GM20431 (cell line): ENCODE results near the gene ZEB2.

ENCODE experiments used
- in situ Hi-C: fragments of 300-500 bp; cut with MseI, MboI; formaldehyde crosslinking; loops from one replicate; pipeline ENCODE4 v1.15.0; 2020; ENCODE audit warnings: low sequenced_read_pairs; ENCODE audit not compliant: unreplicated experiment

ZEB2 gene

DNA sequence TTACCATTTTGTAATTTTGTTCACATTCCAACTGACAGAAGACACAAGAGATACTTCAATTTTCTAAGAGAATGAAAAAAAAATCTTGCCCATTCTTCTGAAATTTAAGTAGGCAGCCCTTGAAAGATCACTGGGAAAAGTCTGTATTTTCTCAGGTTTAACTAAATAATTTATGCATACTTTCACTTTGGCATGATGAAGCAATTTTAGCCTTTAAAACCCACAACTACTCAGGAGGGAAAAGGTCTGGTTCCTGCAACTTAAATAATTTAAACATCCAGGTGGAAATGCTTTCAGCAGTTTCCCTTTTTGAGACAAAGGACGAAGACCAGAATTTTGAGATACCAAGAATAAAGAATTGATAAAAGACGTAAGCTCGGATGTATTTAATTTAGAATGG, 61.4 kb downstream of the ZEB2 start:
- in situ Hi-C loops, result no loop called here

- in situ Hi-C loops, result no loop called here
These were observed 63.2 kb downstream of the ZEB2 start for GRCh38 chr2:144456680-144457079.

DNA sequence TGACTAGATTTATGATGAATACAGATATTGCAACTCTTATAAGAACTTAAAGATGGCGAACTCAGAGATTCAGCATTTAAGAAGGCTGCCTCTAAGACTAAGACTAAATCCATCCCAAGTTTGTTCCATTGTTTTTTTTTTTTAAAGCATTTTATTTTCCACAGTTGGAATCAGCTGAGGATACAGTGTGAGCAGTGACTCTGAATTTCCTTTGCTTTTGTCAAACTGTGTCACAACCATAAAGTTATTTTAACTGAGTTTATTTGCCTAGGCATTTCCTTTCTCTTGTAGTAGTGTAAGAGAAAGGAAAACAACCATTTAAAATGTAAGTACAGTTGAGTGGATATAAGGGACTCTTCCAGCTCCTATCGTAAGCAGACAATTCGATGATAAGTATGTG, 63.9 kb downstream of the ZEB2 start:
- in situ Hi-C loops, result no loop called here

- in situ Hi-C loops, result no loop called here
These were observed 65.2 kb downstream of the ZEB2 start for GRCh38 chr2:144454466-144455287.

DNA sequence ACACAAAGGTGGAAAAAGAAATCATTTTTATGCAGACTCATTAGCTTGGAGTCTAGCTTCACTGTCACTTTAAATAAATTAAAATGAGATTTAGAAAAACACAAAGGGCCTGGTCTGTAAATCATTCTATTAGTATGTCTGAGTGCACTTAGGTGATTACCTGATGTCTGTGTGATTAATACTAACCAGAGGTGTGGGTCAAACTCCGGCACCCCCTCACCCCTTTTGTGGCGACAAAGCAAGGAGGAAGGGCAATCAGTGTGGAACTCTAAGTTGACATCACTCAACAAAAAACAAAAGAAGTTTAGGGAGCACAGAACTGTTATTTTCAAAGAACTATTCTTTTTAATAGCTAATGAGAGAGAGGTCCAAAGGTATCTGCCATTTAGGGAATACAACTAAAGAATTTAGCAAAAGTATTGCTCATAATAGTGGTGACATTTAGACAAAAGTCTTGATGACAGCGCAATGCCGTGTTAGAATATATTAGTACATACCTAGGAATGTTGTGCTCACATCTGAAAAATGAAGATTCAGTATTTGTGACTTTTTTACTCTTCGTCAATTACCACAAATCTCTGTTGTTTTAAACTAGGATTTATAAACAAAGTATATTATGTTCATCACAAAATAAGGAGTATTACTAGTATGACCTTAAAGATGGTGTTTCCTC, 66.3 kb downstream of the ZEB2 start:
- in situ Hi-C loops, result no loop called here

DNA sequence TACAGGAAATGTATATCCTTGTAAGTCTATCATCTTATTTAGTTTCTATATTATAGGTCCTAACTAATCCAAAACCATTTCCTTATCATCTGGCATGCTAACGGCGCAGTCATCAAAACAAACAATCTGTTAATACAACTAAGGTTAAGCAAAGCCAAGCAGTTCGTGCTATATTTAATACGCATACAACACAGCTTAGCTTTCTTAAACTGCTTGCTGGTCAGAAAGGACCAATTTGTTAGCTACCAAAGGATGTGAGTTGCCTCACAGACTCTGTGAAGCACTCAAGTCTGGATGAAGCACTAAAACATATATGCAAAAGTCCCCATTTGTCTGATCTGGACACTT, 67.0 kb downstream of the ZEB2 start:
- in situ Hi-C loops, result no loop called here

DNA sequence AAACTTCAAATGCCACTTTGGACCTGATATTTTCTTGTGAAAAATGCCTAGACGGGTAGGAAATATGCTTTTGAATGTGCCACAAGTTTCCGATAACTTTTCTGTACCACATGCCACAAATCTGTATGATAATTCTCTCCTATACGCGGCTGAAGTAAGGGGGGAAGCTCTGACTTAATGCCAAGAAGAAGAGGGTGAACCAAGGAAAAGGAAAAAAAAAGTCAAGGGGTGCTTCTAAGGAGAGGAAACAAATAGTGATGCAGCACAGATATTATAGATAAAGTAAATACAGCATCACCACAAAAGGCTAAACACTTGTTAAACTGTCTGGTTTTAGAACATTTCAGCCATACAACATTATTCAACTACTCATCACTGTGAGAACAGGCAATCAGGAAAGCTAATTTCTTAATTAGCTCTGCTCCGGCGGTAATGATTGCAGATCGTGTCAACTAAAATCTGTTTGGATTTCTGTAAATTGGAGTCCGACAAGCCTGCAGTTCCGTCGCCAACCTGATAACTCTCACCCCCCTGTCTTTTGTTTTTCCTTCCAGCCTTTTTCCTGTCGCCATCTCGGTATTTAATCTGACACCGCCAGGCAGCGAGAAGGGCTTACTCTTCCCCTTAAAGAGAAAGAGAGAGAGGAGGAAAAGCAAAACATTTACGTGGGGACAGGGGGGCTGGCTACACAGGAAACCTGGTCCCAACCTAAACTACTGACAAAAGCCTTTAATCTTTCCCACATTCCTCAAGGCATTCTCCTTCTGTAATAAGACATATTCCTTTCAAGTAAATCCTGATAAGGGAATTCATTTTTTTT, 67.5 kb downstream of the ZEB2 start:
- in situ Hi-C loops, result no loop called here

DNA sequence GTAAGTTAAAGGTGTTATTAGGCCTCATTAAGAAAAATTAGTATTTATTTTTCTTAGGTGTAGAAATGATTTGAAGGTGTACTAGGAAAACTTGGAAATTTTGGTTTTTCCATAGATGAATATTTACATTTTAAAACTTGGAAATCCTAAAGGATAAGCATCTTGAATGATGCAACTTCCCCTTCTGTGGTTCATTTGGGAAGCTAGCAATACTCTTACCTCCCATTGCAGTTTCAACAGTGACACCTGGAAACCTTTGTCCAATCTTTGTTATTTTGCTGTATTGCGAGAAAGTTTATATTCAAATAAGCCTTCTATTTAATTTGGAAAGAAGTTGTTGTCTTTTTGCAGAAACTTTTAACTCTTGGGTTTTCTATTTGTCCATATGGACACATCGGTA, 68.5 kb downstream of the ZEB2 start:
- in situ Hi-C loops, result no loop called here

DNA sequence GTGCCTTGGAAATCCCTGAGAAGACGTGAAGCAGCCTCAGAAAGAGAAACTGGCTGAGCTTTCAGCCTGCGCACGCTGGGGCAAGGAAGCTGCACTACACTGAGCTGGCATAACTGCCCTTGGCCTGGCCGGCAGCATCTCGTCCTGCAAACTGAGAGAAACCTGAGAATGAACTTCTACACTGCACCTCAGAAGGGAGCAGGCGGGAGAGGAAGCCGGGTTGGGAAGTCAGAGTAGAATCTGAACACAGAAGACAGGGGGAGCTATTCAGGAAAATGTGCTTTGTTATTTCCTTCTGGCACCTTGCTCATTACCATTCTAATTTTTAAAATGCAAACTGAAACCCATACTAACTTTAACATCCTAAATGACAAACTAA, 70.9 kb downstream of the ZEB2 start:
- in situ Hi-C loops, result no loop called here

GRCh38 chr2:144448389-144449027, 71.4 kb downstream of the ZEB2 start:
- in situ Hi-C loops, result no loop called here

DNA sequence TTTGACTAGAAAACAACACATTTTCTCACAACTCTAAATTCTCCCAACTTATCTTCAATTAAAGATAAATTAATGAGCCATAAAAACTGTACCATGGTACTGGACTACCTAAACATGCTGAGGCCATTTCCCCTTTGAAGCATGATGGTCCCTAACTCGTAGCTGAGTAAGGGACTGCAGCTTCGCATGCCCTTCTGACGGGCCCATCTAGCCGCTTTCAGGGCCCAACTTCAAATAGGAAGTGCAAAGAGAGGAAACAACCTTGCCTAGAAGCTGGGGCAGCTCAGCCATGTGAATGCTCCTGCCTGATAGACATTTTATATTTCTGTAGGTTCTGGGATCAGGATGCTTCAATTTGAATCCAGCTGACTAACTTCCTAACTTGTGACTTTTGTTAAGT, 72.4 kb downstream of the ZEB2 start:
- in situ Hi-C loops, result no loop called here

DNA sequence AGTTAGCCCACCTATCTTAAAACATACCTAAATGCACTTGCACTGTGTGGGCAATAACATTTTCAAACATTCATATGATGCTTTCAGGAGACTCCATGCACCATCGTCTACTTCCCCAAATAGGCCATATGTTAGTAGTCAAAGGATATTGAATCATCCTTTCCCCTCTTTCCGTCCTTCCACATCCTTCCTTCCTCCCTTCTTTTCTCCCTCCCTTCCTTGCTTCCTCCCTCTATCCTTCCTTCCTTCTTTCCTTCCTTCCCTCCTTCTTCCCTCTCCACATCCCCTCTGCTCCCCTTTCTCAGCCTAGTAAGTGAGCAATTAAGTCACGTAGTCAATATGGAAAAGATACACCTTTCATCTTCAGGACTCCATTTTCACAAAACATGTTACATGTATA, 73.8 kb downstream of the ZEB2 start:
- in situ Hi-C loops, result no loop called here

- in situ Hi-C loops, result no loop called here
These were observed 74.7 kb downstream of the ZEB2 start for GRCh38 chr2:144445196-144445595.

DNA sequence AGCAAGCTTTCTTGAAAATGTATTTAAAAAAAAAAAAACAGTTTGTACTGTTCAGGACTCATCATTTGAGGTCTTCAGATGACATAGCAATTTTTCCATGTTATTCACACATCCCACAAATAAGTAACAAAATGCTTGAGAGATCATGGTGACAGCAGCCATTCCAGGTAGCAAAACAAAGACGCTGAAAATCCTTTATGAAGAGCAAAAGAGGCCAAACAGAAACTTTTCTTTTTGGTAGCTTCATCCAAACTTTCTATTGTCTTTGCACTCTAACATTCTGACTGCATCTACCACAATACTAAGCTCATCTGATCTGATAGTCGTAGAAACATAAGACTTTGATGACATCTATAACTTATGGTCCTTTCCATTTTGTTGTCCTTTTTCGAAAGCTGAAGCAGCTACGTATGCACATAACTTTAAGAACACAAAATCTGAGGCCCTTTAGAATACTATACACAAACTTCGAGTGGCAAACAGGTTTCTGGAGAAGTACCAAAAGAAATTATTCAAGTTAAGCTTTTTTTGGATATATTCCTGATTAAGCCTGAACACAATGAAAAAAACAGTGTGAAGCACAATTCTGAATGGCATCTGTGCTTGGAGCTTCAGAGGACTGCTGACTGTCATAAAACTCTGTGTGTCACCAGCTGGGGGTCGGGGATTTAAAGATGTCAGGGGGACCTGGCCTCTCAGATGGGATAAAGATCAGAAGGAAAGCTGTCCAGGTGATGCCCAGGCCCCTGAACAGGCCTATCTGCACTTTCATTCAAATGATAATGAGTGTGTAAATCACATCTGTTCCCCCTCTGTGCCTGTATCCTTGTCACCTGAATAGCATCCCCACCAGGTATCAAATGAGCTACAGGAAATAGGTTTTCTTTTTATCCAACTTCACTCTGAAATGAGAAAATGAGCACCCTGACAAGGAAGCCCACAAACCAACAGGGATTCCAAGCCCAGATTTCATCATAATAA, 75.8 kb downstream of the ZEB2 start:
- in situ Hi-C loops, result no loop called here

DNA sequence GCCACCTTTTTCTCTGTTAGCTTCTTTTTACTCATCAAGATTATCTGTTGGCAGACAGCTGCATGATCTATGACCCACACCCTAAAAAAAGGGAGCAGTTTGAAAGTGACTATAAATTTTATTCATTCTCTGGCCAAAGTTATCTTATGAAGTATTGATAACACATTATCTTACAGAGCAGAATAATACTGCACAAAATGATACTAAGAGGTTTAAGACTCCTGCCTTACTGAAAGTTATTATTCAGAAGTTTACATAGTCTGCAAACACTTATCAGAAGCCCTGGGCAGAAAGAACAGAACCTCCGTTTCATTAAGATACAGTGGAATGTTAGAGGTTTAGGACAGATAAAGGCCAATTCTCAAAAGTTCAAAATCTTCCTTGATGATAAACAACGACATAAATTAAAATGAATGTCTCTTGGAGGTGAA, 78.2 kb downstream of the ZEB2 start:
- in situ Hi-C loops, result no loop called here

DNA sequence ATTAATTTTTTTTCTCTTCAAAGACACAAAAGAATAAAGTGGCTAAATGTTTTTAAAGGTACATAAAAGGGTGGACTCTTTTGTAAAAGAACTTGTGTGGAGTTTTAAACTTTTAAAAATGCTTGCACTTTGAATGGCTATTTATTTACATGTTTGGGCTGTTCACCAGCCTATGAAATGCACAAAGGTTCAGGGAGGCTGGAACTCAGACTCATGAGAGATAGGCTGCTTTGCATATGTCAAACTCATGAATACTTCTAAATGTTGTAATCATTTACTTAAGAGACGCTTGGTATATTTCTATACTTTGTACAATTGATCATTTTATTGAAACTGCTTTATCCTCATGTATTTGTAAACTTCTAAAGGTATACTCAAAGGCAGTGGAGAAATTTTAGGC, 79.9 kb downstream of the ZEB2 start:
- in situ Hi-C loops, result no loop called here

DNA sequence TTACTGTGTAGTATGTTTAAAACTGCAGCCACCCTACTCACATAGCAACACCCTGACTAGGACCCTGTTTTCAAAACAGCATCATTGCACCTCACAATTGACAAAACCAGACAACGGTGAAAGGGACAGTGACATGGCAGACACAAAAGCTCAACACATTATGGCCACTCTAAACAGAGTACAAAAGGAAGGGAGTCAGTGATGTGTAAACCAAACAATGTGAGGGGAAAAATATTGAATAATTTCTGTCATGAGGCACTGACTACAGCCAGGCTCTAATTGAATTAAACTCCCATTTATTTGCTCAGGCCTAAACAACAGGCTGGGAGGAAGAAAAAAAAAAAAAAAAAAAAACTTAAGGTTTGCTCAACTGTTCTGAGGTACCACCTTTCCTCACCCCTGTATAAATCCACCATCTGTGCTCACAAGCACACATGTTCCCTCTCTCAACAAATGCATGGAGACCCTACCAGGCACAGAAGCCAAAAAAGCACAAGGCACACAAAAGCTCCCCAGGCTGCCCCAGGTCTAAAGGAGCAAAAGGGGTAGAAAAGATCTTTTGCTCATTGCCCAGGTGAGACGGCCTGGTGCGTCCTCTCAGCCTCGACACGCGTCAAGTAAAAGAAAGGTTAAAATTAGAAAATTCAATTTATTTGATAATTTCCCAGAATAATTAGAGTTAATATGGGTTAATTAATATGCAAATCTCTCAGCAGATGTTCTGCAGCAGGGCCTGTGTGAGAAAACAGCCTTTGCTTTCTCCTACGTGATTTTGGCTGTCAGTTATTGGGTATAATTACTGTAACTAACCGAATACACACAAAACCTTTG, 80.9 kb downstream of the ZEB2 start:
- in situ Hi-C loops, result no loop called here

GRCh38 chr2:144437636-144438035, 82.3 kb downstream of the ZEB2 start:
- in situ Hi-C loops, result no loop called here
